Measurements from ENCODE around the gene FDCSP. TPM values are rescaled to one million over a fixed set of nuclear protein-coding genes. Genes with fewer than 3 reads are reported as not detected.

The FDCSP gene
- total and polyA plus RNA-seq, 2 of the 13 experiments (the other 11 are each of a cell fraction or from before 2014, with no cell fraction given): not detected

DNA sequence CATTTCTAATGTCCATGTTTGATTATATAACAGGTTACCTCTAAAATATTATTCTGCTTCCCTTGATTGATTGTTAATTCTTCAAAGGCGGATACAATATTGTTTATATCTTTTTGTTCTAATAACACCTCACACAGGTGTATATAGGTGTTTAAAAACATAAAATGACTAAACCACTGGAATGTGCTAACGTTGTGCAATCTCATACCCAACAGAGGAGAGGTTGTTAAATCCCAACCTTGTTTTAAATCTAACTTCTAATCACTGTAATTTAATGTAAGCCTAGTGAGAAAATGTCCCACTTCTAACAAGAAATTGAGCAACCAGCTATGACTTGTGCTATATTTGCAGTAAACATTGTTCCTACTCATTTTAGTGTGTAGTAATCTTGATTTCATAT lies 29.1 kb upstream of the FDCSP start:
- no peaks in the 10 kb centered on the region for H3K27me3 ChIP-seq (ENCODE audit: control insufficient read depth in 1 of 2, insufficient read depth in 2 of 2, low read length in 2 of 2)
- no TSS peak for BruUV-seq (replicated peaks)
- ATAC-seq: no peak
- no peaks in the 10 kb centered on the region for H3K36me3 ChIP-seq (replicated peaks in 1 of 2; ENCODE audit: control insufficient read depth in 1 of 2, insufficient read depth in 2 of 2, low read length in 2 of 2)
- POLR2A ChIA-PET: no interaction called here
- no peaks in the 10 kb centered on the region for H4K20me1 ChIP-seq (ENCODE audit: insufficient read depth, low read length)
- intact Hi-C loops (cut with micrococcal nuclease; ENCODE audit: unreplicated experiment): no loop called here
- no peak overlapping the region for H3K9ac ChIP-seq (ENCODE audit: insufficient read depth, low read depth, low read length)
- peaks cover 1% of the 10 kb centered on the region; the same call in 1 of the 2 replicates for H3K9me3 ChIP-seq (ENCODE audit: low read length)
- no peak overlapping the region for H3K4me2 ChIP-seq (ENCODE audit: low read depth, low read length)
- 83% methylated on average over 2 of the region's 2 CpGs for WGBS (ENCODE audit: low lambda C conversion rate)
- H3K79me2 ChIP-seq (ENCODE audit: insufficient read depth, low read length): no peaks in the 10 kb centered on the region
- in situ Hi-C loops (cut with HindIII; ENCODE audit: extremely low pct_ligation_motif_present, low pct_unique_long_range_greater_than_20kb): no loop called here
- H3K4me1 ChIP-seq (ENCODE audit: insufficient read depth, low read length): peaks cover 81% of the 10 kb centered on the region
- FAIRE-seq: peak; percentile 4
- CTCF ChIA-PET (ENCODE audit: low intra/inter-chr PET ratio, low total read pairs): no interaction called here
- no peak overlapping the region for H2AFZ ChIP-seq (ENCODE audit: low read length)
- DNase-seq (ENCODE audit: low spot score): no peak
- peak overlapping the region; percentile 76 for H3K27ac ChIP-seq (ENCODE audit: extremely low read length, insufficient read depth, low read length)
- no peak overlapping the region for H3K4me3 ChIP-seq (replicated peaks in 1 of 3; ENCODE audit: insufficient read depth in 1 of 3, low read depth in 2 of 3, low read length in 3 of 3)
- TF ChIP-seq GATAD2A (CRISPR knock-in tag; IDR thresholded peaks at IDR 0.05) (0 out of 2 replicates have a peak, but pooled peaks have one; percentile 35), SOX13 (IDR thresholded peaks at IDR 0.05) (no peak), SOX13 (CRISPR knock-in tag; conservative IDR thresholded peaks at IDR 0.05 in 1 of 2, IDR thresholded peaks at IDR 0.05 in 1 of 2) (peak in 1 of 2 experiments; percentile 46; a peak in 1 of 4 replicates), ZNF335 (CRISPR knock-in tag; IDR thresholded peaks at IDR 0.05) (no peak), ZNF431 (CRISPR knock-in tag; IDR thresholded peaks at IDR 0.05; ENCODE audit: borderline replicate concordance, low read depth) (no peak), CEBPG (CRISPR knock-in tag; IDR thresholded peaks at IDR 0.05) (peak; percentile 79), ZBTB8A (CRISPR knock-in tag; IDR thresholded peaks at IDR 0.05; ENCODE audit: borderline replicate concordance, low read depth) (no peak)
- TF ChIP-seq, protein P1, sequence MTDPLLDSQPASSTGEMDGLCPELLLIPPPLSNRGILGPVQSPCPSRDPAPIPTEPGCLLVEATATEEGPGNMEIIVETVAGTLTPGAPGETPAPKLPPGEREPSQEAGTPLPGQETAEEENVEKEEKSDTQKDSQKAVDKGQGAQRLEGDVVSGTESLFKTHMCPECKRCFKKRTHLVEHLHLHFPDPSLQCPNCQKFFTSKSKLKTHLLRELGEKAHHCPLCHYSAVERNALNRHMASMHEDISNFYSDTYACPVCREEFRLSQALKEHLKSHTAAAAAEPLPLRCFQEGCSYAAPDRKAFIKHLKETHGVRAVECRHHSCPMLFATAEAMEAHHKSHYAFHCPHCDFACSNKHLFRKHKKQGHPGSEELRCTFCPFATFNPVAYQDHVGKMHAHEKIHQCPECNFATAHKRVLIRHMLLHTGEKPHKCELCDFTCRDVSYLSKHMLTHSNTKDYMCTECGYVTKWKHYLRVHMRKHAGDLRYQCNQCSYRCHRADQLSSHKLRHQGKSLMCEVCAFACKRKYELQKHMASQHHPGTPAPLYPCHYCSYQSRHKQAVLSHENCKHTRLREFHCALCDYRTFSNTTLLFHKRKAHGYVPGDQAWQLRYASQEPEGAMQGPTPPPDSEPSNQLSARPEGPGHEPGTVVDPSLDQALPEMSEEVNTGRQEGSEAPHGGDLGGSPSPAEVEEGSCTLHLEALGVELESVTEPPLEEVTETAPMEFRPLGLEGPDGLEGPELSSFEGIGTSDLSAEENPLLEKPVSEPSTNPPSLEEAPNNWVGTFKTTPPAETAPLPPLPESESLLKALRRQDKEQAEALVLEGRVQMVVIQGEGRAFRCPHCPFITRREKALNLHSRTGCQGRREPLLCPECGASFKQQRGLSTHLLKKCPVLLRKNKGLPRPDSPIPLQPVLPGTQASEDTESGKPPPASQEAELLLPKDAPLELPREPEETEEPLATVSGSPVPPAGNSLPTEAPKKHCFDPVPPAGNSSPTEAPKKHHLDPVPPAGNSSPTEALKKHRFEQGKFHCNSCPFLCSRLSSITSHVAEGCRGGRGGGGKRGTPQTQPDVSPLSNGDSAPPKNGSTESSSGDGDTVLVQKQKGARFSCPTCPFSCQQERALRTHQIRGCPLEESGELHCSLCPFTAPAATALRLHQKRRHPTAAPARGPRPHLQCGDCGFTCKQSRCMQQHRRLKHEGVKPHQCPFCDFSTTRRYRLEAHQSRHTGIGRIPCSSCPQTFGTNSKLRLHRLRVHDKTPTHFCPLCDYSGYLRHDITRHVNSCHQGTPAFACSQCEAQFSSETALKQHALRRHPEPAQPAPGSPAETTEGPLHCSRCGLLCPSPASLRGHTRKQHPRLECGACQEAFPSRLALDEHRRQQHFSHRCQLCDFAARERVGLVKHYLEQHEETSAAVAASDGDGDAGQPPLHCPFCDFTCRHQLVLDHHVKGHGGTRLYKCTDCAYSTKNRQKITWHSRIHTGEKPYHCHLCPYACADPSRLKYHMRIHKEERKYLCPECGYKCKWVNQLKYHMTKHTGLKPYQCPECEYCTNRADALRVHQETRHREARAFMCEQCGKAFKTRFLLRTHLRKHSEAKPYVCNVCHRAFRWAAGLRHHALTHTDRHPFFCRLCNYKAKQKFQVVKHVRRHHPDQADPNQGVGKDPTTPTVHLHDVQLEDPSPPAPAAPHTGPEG (CRISPR knock-in tag; IDR thresholded peaks at IDR 0.05): no peak
- TF ChIP-seq, protein P2, sequence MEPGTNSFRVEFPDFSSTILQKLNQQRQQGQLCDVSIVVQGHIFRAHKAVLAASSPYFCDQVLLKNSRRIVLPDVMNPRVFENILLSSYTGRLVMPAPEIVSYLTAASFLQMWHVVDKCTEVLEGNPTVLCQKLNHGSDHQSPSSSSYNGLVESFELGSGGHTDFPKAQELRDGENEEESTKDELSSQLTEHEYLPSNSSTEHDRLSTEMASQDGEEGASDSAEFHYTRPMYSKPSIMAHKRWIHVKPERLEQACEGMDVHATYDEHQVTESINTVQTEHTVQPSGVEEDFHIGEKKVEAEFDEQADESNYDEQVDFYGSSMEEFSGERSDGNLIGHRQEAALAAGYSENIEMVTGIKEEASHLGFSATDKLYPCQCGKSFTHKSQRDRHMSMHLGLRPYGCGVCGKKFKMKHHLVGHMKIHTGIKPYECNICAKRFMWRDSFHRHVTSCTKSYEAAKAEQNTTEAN (CRISPR knock-in tag; conservative IDR thresholded peaks at IDR 0.05): no peak
- TF ChIP-seq, protein P3, sequence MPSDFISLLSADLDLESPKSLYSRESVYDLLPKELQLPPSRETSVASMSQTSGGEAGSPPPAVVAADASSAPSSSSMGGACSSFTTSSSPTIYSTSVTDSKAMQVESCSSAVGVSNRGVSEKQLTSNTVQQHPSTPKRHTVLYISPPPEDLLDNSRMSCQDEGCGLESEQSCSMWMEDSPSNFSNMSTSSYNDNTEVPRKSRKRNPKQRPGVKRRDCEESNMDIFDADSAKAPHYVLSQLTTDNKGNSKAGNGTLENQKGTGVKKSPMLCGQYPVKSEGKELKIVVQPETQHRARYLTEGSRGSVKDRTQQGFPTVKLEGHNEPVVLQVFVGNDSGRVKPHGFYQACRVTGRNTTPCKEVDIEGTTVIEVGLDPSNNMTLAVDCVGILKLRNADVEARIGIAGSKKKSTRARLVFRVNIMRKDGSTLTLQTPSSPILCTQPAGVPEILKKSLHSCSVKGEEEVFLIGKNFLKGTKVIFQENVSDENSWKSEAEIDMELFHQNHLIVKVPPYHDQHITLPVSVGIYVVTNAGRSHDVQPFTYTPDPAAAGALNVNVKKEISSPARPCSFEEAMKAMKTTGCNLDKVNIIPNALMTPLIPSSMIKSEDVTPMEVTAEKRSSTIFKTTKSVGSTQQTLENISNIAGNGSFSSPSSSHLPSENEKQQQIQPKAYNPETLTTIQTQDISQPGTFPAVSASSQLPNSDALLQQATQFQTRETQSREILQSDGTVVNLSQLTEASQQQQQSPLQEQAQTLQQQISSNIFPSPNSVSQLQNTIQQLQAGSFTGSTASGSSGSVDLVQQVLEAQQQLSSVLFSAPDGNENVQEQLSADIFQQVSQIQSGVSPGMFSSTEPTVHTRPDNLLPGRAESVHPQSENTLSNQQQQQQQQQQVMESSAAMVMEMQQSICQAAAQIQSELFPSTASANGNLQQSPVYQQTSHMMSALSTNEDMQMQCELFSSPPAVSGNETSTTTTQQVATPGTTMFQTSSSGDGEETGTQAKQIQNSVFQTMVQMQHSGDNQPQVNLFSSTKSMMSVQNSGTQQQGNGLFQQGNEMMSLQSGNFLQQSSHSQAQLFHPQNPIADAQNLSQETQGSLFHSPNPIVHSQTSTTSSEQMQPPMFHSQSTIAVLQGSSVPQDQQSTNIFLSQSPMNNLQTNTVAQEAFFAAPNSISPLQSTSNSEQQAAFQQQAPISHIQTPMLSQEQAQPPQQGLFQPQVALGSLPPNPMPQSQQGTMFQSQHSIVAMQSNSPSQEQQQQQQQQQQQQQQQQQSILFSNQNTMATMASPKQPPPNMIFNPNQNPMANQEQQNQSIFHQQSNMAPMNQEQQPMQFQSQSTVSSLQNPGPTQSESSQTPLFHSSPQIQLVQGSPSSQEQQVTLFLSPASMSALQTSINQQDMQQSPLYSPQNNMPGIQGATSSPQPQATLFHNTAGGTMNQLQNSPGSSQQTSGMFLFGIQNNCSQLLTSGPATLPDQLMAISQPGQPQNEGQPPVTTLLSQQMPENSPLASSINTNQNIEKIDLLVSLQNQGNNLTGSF (CRISPR knock-in tag; IDR thresholded peaks at IDR 0.05): no peak

All from HepG2 (cell line).